ENCODE measurements around the gene MXI1. TPM values are rescaled to one million over a fixed set of nuclear protein-coding genes. Genes with fewer than 3 reads are reported as not detected.
"Not testable (repeated sequence)": the region's sequence is repeated elsewhere in the genome, so short reads cannot be mapped to it uniquely, and the experiment has no call there.

The MXI1 gene
- total RNA-seq, 1 donor from 2014 or later, result 34.0 TPM

GRCh38 chr10:110181911-110182310, 25.5 kb upstream of the MXI1 start:
- DNase-seq (ENCODE audit: low spot score), result no peak

DNA sequence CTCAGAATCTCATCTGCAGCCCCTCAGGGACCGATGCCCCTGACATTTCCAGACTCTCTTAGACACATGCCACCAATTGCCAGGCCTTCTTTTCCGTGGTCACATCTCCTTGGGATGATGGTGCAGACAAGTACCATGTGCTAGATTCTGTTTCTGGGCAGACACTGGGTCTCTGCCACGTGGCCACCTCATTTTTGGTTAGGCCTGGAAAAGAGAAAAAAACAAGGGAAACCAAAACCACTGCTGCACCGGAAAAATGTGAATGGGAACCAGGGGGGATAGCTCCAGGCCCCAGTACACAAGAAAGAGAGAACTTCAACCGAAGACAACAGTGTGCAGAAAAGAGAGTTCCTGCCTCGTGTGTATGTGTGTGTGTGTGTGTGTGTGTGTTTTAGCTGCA, 23.0 kb upstream of the MXI1 start:
- no peak for DNase-seq (ENCODE audit: low spot score)

- DNase-seq (ENCODE audit: low spot score), result not testable (repeated sequence)
Observed at GRCh38 chr10:110185646-110186182, 21.7 kb upstream of the MXI1 start.

GRCh38 chr10:110190170-110190569, 17.2 kb upstream of the MXI1 start:
- DNase-seq (ENCODE audit: low spot score), result no peak

DNA sequence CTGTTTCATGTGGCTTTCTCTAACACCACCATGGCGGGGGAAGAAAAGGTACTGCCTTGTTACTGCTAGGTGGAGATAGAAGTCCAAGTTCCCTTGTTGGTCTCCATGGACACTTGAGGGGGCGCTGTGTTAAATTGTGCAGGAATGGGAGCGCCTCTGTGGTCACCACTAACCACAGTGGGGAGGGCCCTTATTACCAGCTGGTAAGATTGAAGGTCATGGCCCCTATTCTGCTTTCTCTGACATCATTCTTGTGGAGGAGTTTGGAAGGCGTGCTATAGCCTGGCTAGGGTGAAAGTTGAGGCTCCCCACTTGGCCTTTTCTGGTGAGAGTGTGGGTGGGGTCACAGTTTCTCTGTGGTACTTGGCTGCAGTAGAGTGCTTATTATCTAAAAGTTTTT, 14.9 kb upstream of the MXI1 start:
- DNase-seq (ENCODE audit: low spot score), result no peak

DNA sequence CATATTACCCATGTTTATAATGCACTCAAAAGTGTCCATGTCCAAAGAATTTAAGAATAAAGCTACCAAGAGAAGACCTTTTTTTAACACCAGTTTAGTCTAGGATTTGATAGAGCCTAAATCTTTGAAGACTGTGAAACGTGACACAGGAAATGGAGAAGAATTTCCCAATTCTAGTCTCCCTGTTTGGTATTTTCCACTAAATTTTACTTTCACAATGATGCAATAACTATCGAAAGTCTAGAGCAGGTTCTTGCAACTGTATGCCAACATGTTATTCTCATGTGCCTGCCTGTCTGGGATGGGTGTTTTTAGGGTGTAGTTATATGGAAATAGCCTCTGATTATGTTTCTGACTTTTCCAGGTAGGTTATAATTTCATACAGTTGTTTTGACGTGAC, 6.9 kb upstream of the MXI1 start:
- no peak for DNase-seq (ENCODE audit: low spot score)

GRCh38 chr10:110201046-110201445, 6.4 kb upstream of the MXI1 start:
- DNase-seq (ENCODE audit: low spot score), result not testable (repeated sequence)

DNA sequence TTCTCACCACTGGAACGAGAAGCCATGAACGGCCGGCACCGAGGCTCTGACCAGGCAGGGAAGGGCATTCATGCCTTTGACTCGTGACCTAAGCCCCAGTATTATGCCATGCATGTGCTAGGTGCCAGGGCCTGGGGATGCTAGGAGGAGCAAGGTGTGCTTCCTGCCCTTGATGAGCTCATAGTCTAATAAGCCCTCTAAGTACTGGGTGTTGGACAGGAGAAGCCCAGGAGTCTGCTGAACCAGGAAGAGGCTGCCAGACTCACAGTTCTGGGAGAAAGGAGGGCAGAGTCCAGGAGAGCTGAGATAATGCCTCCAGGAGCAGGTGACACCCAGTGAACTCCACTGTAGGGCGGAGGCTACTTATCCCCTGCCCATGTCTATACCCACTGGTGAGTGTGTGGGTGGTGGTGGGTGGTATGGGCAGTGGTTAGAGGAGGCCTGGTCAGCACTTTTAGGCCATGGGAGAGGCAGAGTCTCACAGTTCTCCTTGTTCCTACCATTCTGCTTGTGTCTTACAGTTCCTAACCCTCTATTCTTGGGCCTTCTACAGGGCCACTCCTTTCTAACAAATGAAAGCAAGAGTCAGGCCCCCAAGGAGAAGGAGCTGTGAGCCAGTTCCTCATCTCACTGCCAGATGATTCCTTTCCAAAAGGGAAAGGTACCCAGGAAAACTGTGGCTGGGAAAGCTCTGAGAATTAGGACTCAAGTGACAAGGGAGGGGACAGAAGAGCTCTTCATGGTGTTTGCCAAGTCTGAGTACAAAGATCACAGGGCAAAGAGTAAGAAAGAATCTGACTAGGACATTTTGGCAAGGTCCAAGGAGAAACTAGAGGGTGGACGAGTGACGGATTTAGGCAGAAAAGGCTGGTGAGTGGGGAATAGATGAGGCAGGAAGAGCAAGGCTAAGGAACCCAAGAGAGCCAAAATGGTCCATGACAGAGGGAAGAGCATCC, 3.6 kb upstream of the MXI1 start:
- no peak for DNase-seq (ENCODE audit: low spot score)

DNA sequence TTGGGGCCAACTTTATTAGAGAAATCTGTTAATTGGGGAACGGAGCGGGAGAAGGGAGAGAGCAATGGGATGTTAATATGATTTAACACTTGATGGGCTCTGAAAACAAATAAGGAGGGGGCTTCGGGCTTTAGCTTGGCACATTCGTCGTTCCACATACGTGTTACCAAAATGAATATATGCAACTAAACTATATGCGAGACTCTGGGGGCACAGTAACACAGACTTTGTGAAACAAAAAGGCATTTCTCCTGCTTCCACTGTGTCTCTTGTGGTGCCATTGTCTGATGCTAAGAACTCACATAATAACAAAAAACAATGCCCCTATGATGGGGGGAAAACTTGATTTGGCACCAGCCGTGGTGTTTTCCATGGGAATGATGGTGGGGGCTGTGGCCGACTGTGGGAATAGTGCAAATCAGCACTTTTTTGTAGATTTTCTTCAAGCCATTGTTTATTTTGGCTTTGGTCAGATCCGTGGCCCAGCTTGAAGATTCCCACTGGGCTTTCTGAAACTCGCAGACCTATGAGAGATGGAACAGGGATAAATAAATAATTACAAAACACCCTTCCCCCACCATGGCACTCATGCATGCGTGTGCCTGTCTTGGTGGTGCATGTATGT, 2.2 kb upstream of the MXI1 start:
- no peak for DNase-seq (ENCODE audit: low spot score)

DNA sequence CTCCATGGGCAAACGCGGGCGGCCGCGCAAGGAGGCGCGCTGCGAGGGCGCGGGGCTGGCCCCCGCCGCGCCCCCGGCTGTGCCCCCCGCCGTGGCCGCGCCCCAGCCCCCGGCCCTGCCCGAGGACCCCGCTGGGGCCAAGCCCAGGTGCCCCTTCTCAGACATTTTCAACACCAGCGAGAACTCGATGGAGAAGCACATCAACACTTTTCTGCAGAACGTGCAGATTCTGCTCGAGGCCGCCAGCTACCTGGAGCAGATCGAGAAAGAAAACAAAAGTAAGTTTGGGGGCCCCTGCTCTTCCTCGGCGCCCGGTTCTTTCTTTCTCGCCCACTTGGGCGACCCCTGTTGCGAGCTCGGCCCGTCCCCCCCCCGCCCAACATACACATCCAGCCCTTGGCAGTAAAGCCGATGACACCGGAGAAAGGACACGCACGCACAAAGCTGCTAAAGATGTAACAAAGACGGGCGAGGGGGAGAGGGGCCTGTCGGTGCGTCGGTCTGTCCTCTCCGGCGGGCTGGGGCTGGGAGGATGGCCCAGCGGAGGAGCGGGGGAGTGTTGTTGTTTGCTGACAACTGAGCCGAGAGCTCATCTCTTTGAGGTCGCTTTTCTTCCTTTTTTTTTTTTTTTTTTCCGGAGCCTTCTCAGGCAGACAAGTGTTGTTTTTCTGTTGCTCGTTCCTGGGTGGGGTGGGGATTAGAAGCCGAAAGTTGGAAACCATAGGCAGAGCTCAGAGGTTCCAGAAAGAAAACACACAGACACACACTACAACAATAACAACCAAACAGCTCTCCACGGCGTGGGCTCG, 604 bp downstream of the MXI1 start:
- DNase-seq (ENCODE audit: low spot score), result no peak

GRCh38 chr10:110208614-110209453, 1.4 kb downstream of the MXI1 start:
- no peak for DNase-seq (ENCODE audit: low spot score)

- DNase-seq (ENCODE audit: low spot score), result peak; percentile 69
Observed at GRCh38 chr10:110209454-110209925, 2.1 kb downstream of the MXI1 start.

DNA sequence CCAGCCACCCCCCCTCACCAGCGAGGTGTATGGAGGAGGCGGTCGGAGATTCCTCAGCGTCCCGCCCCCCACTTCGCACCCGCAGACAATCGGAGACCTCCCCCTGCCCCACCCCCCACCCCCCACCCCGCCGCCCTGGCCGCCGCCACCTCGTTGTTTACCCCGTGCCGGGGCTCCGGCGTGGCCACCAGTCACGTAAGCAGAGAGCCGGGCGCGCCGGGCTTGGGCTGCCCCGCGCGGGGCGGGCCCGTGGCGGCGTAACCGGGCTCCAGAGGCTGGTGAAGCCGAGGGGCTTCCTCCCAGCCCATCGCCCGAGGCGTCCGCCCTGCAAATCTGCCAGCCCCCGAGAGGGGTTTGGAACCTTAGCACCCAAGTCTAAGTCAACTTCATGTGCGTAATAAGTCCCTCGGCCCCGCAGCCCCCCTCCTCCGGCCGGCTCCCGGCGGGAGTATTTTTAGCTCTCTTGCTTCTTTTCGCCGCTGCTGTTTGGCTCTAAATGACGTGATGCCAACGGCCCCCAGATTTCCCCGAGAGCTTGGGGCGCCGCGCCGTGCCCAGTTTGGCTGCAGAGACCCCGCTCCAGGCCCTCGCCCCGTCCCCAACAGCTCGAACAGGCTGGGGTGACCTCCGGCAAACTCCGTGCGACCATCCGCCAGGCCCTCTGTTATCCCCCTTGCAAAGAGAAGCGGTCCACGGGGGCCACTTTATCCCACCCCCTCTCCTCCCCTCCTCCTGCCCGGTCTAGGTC, 2.7 kb downstream of the MXI1 start:
- DNase-seq (ENCODE audit: low spot score), result peak; percentile 64

DNA sequence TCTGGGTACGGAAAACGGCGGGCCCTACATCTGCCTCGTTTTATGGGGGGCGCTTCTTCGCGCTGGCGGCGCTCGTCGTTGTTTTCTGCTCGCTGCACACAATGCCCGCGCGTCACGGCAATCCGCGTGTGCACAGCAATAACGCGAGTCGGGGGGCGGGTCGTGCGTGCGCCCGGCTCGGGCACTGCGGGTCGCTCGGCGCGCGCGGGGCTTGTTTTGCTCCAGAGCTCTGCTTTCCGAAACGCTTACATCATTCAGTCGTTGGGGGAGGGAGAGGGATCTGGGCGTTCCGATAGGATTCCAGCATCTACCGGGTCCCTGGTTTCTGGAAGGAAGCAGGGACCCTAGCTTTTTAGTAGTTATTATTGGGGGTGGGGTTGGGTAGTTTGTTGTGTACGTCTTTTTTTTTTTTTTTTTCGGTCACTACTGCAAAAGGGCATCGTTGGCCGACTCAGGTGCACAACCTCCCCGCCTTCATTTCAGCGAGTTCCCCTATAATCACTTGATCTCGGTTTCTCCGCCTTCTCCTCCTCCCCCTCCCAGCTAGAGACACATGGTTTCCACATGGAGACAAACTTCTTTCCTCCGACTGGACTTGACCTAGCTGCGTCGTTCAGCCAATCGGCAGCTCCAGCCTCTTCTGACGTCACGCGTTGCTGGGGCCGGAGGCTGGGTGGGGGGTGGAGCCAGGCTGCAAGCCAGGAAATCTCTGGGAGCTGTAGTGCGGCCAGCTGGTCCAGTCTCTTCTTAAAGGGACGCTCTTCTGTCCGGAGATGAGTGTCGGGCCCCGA, 3.5 kb downstream of the MXI1 start:
- peak; percentile 99 for DNase-seq (ENCODE audit: low spot score)

DNA sequence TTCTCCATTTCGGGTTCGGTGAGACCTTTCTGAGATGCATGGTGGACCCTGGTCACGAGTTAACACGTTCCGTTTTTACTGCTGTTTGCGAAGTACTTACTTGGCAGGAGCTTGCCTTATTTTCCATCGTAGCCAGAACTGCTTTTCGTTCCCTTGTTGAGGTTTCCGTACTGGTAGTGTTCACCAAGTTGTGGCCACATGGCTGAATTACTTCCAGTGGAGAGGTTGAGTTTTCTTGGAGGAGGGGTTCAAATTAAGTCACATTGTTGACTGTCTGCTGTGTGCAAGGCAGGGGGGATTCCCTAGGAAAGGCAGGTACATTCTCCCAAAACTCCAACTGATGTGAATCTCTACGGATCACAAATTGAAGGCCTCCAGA, 4.0 kb downstream of the MXI1 start:
- no peak for DNase-seq (ENCODE audit: low spot score)

GRCh38 chr10:110212119-110213006, 5.0 kb downstream of the MXI1 start:
- no peak for DNase-seq (ENCODE audit: low spot score)

GRCh38 chr10:110214371-110214826, 7.0 kb downstream of the MXI1 start:
- no peak for DNase-seq (ENCODE audit: low spot score)

All from ureter (tissue), 1 donor.